ENCODE measurements around the gene BATF. TPM values are rescaled to one million over a fixed set of nuclear protein-coding genes. Genes with fewer than 3 reads are reported as not detected.

BATF gene
- total RNA-seq, 1 donor from 2014 or later, result 1.7 TPM

GRCh38 chr14:75553157-75553556 is 30.9 kb downstream of the BATF start:
- no peak for ATAC-seq
- intact Hi-C loops (cut with DNase I), result no loop called here
- no peak for DNase-seq (ENCODE audit: low spot score)

GRCh38 chr14:75553761-75554364 is 31.6 kb downstream of the BATF start:
- intact Hi-C loops (cut with DNase I), result no loop called here
- no peak for ATAC-seq
- no peak for DNase-seq (ENCODE audit: low spot score)

GRCh38 chr14:75554482-75554881 is 32.2 kb downstream of the BATF start:
- ATAC-seq (no peak), DNase-seq (ENCODE audit: low spot score) (no peak)
- intact Hi-C loops (cut with DNase I), result no loop called here

GRCh38 chr14:75558440-75558839 is 36.2 kb downstream of the BATF start:
- ATAC-seq (no peak), DNase-seq (ENCODE audit: low spot score) (no peak)
- intact Hi-C loops (cut with DNase I), result no loop called here

GRCh38 chr14:75559045-75559444 is 36.8 kb downstream of the BATF start:
- intact Hi-C loops (cut with DNase I), result no loop called here
- no peak for ATAC-seq
- no peak for DNase-seq (ENCODE audit: low spot score)

- ATAC-seq, result peak; percentile 32
- intact Hi-C loops (cut with DNase I), result no loop called here
- DNase-seq (ENCODE audit: low spot score), result no peak
Measured at GRCh38 chr14:75559451-75560222, 37.4 kb downstream of the BATF start.

- intact Hi-C loops (cut with DNase I), result no loop called here
- DNase-seq (ENCODE audit: low spot score), result peak; percentile 81
- peak; percentile 84 for ATAC-seq
Measured at GRCh38 chr14:75561013-75561432, 38.8 kb downstream of the BATF start.

GRCh38 chr14:75562089-75562488 is 39.8 kb downstream of the BATF start:
- DNase-seq (ENCODE audit: low spot score), result no peak
- intact Hi-C loops (cut with DNase I), result no loop called here
- ATAC-seq, result no peak

GRCh38 chr14:75562489-75562888 is 40.2 kb downstream of the BATF start:
- intact Hi-C loops (cut with DNase I), result no loop called here
- ATAC-seq, result no peak
- no peak for DNase-seq (ENCODE audit: low spot score)

- ATAC-seq (no peak), DNase-seq (ENCODE audit: low spot score) (no peak)
- intact Hi-C loops (cut with DNase I), result no loop called here
Measured at GRCh38 chr14:75563931-75564330, 41.7 kb downstream of the BATF start.

GRCh38 chr14:75565056-75565455 is 42.8 kb downstream of the BATF start:
- no peak for DNase-seq (ENCODE audit: low spot score)
- intact Hi-C loops (cut with DNase I), result no loop called here
- no peak for ATAC-seq

- DNase-seq (ENCODE audit: low spot score) (no peak), ATAC-seq (no peak)
- intact Hi-C loops (cut with DNase I), result no loop called here
Measured at GRCh38 chr14:75566321-75566720, 44.1 kb downstream of the BATF start.

GRCh38 chr14:75566752-75567151 is 44.5 kb downstream of the BATF start:
- DNase-seq (ENCODE audit: low spot score) (no peak), ATAC-seq (no peak)
- intact Hi-C loops (cut with DNase I), result no loop called here

GRCh38 chr14:75568140-75568539 is 45.9 kb downstream of the BATF start:
- intact Hi-C loops (cut with DNase I), result no loop called here
- DNase-seq (ENCODE audit: low spot score), result no peak
- no peak for ATAC-seq

GRCh38 chr14:75568791-75569190 is 46.5 kb downstream of the BATF start:
- DNase-seq (ENCODE audit: low spot score) (no peak), ATAC-seq (no peak)
- intact Hi-C loops (cut with DNase I), result no loop called here

- DNase-seq (ENCODE audit: low spot score), result no peak
- ATAC-seq, result no peak
- intact Hi-C loops (cut with DNase I), result no loop called here
Measured at GRCh38 chr14:75570797-75571196, 48.5 kb downstream of the BATF start.

GRCh38 chr14:75572104-75572503 is 49.8 kb downstream of the BATF start:
- DNase-seq (ENCODE audit: low spot score), result no peak
- intact Hi-C loops (cut with DNase I), result no loop called here

GRCh38 chr14:75577090-75577489 is 54.8 kb downstream of the BATF start:
- intact Hi-C loops (cut with DNase I), result no loop called here
- DNase-seq (ENCODE audit: low spot score) (no peak), ATAC-seq (no peak)

More at GRCh38 chr14:75572104-75572503, 49.8 kb downstream of the BATF start:
- ATAC-seq, result no peak

- intact Hi-C loops (cut with DNase I), result loop anchor here (1.0 kb wide), 1 partner anchor 76 kb away; no protein-coding TSS in a partner anchor
- DNase-seq (ENCODE audit: low spot score) (peak; percentile 94), ATAC-seq (peak; percentile 89)
Measured at GRCh38 chr14:75577729-75578101, 55.4 kb downstream of the BATF start.

GRCh38 chr14:75578102-75578785 is 56.0 kb downstream of the BATF start, which contains the start of gene FLVCR2:
Gene FLVCR2 (plus strand): TSS chr14:75578620. CDS start chr14:75578973, 353 bp downstream.
- ATAC-seq (peak; percentile 94), DNase-seq (ENCODE audit: low spot score) (peak; percentile 93)
- intact Hi-C loops (cut with DNase I), result loop anchor here (1.0 kb wide), 1 partner anchor 75 kb away; no protein-coding TSS in a partner anchor
